ENCODE data around the gene ZIC5. TPM values are rescaled to one million over a fixed set of nuclear protein-coding genes. Genes with fewer than 3 reads are reported as not detected.

The ZIC5 gene
- total and polyA plus RNA-seq, 2 of the 13 experiments (the other 11 are each of a cell fraction or from before 2014, with no cell fraction given), result 0.02 to 0.07 TPM

DNA sequence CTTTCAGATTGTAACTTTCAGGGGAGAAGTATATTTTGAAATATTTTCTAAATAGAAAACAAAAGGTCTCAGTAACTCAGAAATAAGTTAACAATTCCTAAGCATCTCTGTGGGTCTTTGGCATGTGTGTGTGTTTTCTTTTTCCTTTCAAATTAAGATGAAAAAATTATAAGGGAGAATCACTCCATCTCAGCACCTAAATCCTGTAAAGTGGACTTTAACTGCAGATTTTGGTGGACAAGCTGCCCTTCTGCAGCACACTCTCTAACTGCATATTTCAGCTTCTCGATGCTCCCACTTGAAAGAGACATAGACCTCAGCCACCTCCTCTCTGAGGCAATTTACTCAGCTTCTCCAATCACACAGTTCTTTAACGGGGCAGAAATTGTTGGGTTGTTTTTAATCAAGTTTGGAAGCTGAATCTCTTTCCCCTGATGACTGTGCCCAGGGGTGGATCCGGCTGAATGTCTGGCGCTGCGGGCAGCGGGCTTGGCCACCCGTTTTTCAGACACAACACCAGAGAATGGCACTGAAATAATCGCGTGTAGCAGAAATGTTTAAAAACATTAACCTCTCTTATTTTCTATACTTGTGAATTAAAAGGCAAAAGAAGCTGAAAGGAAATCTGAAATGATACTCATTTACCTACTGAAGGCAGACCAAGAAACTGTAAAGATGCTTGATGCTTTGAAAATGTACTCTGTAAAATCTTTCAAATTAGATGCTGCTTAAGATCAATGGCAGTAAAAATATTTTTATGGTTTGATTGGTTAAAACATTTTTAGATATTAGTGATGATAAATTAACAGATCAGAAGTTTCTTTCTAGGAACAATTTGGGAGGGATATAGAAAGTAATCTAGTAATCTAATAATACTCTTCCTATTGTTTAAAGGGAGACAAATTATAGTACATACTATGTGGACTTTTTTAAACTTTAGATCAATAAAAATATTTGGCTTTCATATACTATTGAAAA lies 22.4 kb upstream of the ZIC5 start:
- ChIA-PET POLR2A (no interaction called here), CTCF (ENCODE audit: low intra/inter-chr PET ratio, low total read pairs) (no interaction called here)
- Histone ChIP-seq H3K79me2 (ENCODE audit: insufficient read depth, low read length) (no peaks in the 10 kb centered on the region), H3K27ac (ENCODE audit: extremely low read length, insufficient read depth, low read length) (no peak overlapping the region), H3K27me3 (ENCODE audit: control insufficient read depth in 1 of 2, insufficient read depth in 2 of 2, low read length in 2 of 2) (peaks cover 4 to 53% of the 10 kb centered on the region in 2 experiments; a peak in 4 of 5 replicates), H3K9ac (ENCODE audit: insufficient read depth, low read depth, low read length) (no peak overlapping the region), H3K4me3 (replicated peaks in 1 of 3; ENCODE audit: insufficient read depth in 1 of 3, low read depth in 2 of 3, low read length in 3 of 3) (no peak overlapping the region), H3K9me3 (ENCODE audit: low read length) (no peaks in the 10 kb centered on the region), H3K4me2 (ENCODE audit: low read depth, low read length) (no peak overlapping the region), H3K36me3 (replicated peaks in 1 of 2; ENCODE audit: control insufficient read depth in 1 of 2, insufficient read depth in 2 of 2, low read length in 2 of 2) (no peaks in the 10 kb centered on the region), H4K20me1 (ENCODE audit: insufficient read depth, low read length) (no peaks in the 10 kb centered on the region), H3K4me1 (ENCODE audit: insufficient read depth, low read length) (peaks cover 17% of the 10 kb centered on the region), H2AFZ (ENCODE audit: low read length) (no peak overlapping the region)
- no peak for FAIRE-seq
- WGBS (ENCODE audit: low lambda C conversion rate), result 55% methylated on average over 9 of the region's 9 CpGs
- no peak for ATAC-seq
- no TSS peak for BruUV-seq (replicated peaks)
- TF ChIP-seq KLF15 (CRISPR knock-in tag; IDR thresholded peaks at IDR 0.05; ENCODE audit: borderline replicate concordance) (no peak), ZNF83 (CRISPR knock-in tag; IDR thresholded peaks at IDR 0.05; ENCODE audit: borderline replicate concordance) (no peak), EZH2 (conservative IDR thresholded peaks at IDR 0.05; ENCODE audit: low read depth, low read length) (no peak), HNRNPH1 (optimal IDR thresholded peaks at IDR 0.05; ENCODE audit: low read depth, low read length) (no peak), FOXA3 (CRISPR knock-in tag; IDR thresholded peaks at IDR 0.05) (no peak), ZMYM3 (CRISPR knock-in tag; IDR thresholded peaks at IDR 0.05) (no peak), RCOR2 (CRISPR knock-in tag; IDR thresholded peaks at IDR 0.05) (no peak), POLR2G (IDR thresholded peaks at IDR 0.05; ENCODE audit: low read depth, low read length) (no peak), BRCA1 (CRISPR knock-in tag; IDR thresholded peaks at IDR 0.05) (no peak), ADNP (CRISPR knock-in tag; IDR thresholded peaks at IDR 0.05) (no peak), YEATS4 (CRISPR knock-in tag; IDR thresholded peaks at IDR 0.05; ENCODE audit: borderline replicate concordance) (no peak)
- TF ChIP-seq, protein P1, sequence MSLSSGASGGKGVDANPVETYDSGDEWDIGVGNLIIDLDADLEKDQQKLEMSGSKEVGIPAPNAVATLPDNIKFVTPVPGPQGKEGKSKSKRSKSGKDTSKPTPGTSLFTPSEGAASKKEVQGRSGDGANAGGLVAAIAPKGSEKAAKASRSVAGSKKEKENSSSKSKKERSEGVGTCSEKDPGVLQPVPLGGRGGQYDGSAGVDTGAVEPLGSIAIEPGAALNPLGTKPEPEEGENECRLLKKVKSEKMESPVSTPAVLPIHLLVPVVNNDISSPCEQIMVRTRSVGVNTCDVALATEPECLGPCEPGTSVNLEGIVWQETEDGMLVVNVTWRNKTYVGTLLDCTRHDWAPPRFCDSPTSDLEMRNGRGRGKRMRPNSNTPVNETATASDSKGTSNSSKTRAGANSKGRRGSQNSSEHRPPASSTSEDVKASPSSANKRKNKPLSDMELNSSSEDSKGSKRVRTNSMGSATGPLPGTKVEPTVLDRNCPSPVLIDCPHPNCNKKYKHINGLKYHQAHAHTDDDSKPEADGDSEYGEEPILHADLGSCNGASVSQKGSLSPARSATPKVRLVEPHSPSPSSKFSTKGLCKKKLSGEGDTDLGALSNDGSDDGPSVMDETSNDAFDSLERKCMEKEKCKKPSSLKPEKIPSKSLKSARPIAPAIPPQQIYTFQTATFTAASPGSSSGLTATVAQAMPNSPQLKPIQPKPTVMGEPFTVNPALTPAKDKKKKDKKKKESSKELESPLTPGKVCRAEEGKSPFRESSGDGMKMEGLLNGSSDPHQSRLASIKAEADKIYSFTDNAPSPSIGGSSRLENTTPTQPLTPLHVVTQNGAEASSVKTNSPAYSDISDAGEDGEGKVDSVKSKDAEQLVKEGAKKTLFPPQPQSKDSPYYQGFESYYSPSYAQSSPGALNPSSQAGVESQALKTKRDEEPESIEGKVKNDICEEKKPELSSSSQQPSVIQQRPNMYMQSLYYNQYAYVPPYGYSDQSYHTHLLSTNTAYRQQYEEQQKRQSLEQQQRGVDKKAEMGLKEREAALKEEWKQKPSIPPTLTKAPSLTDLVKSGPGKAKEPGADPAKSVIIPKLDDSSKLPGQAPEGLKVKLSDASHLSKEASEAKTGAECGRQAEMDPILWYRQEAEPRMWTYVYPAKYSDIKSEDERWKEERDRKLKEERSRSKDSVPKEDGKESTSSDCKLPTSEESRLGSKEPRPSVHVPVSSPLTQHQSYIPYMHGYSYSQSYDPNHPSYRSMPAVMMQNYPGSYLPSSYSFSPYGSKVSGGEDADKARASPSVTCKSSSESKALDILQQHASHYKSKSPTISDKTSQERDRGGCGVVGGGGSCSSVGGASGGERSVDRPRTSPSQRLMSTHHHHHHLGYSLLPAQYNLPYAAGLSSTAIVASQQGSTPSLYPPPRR (CRISPR knock-in tag; IDR thresholded peaks at IDR 0.05; ENCODE audit: borderline replicate concordance), result no peak
- intact Hi-C loops (cut with micrococcal nuclease; ENCODE audit: unreplicated experiment), result no loop called here
- in situ Hi-C loops (cut with HindIII; ENCODE audit: extremely low pct_ligation_motif_present, low pct_unique_long_range_greater_than_20kb), result no loop called here
- no peak for DNase-seq (ENCODE audit: low spot score)
